Activated CD4-positive, alpha-beta T cell treated with anti-CD3 and anti-CD28 coated beads, Interleukin-10, Interleukin-2, amounts not matched to agents 100 ng/mL and 50 ng/mL, durations not matched to agents 16 hours and 8 hours (primary cell): ENCODE results near the gene BCLAF3.

Experiments used
- DNase-seq: peaks from one replicate; pipeline ENCODE4 v3.0.0-alpha.2; 2020

BCLAF3 gene

DNA sequence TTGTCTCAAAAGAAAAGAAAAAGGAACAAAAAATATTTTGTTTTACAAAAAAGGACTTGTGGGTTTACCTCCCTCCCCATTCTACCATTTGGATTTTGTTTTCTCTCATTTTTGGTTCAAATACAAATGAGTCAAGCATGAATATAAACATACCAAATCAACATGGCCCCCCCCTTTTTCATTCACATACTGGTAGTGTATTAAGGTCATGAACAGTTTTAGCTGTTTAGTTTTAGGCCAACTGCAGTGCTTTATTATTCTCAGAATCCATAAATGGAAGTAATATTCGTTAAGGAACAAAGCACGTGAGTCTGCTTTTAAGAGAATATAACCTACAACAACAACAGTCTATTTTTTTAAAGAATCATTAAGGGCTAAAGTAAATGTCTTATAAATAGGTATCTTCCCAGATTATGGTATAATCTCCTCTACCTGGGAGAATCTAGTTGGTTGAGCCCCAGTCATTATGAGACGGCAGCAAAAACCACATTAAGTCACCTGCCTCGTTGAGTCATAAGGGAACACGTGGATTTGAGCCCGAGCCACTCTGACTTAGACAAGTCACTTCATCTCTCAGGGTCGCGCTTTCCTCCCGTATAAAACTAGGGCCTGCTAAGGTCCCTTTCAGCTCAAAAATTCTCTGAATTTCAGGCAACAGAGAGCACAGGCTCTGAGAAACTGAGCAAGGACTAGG, 26.7 kb downstream of the BCLAF3 start:
- DNase-seq = peak; percentile 81

DNA sequence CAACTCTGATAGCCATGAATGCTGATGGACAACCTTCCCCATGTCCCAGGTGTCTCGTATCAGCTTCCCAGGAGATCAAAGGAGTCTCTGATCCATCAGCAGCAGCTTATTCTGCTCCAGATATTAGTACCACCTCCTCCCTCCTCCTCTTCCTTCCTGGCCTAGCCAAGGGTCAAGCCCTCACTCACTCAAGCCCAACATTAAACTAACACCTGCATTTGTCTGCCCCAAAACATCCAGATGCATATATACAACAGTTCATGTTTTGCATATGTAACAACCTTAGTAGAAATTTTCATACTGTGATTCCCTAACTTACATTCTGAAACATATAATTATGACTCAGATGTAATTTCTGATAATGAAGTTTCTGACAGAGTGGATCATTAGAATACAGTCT, 29.9 kb downstream of the BCLAF3 start:
- no peak for DNase-seq

DNA sequence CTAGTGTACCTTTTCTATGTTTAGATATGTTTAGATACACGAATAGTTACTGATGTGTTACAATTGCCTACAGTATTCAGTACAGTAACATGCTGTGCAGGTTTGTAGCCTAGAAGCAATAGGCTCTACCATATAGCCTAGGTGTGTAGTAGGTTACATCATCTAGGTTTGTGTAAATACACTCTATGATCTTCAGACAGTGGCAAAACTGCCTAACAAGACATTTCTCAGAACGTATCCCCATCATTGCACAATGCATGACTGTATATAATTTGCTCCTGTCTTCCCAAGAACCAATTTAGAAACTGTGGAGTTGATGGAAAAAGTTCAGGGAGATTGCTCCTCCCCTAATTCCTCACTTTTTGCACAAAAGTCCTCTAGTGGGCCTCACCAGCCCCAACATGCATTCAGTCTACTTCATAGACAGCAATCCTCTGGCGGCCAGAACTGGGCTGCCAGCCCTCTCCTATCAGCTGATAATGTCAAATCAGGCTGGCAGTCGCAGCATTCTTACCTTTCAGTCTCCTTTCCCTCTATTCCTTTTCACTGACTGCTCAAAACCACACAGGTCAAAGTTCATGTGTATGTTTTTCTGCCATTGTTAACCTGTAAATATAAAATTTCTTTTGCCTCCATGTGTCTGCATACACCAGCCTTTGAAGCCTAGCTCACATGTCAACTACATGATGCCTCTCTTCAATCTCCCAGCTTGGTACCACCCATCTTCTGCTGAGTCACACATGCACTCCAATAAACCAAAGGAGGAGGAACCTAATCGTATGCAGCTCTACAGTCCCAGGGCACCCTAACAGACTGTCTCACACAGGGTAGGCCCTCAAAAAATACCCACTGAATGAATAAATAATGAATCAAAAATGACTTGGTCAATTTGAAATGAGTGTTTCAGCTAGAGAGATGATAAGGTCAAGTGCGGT, 32.0 kb downstream of the BCLAF3 start:
- no peak for DNase-seq

DNA sequence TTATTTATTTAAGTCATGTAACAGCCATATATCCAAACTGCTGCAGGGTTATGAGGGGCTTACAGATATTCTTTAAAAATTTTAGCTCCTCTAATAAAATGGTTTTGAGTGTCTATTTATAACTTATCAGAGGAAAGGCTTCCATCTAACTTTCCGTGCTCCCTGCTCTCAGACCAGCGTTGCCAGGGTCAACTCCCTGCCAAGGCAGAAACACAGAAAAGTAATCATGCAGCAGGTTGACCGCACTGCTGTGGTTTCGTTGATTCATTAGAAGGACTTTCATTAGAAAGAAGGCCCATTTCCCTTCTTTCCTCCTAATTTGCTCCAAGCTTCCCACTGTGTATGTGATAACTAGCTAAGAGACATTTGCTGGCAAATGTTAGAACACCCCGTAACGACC, 33.9 kb downstream of the BCLAF3 start:
- no peak for DNase-seq

DNA sequence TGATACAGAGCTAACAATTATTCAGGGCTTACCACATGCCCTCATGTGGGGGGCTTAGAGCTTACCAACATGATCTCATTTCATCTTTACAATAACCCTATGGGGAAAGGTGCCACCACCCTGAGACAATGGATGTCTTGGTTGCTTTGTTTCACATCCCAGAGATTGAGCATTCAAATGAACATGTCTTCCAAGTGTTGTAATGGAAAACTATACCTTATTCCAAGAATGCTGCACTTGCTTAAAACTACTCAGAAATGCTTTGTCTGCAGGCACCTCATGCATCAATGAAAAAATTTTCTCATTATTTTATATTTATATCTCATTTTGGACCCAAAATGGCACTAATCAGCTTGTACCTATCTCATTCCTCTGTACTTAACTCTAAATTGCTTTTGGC, 34.6 kb downstream of the BCLAF3 start:
- DNase-seq = no peak

DNA sequence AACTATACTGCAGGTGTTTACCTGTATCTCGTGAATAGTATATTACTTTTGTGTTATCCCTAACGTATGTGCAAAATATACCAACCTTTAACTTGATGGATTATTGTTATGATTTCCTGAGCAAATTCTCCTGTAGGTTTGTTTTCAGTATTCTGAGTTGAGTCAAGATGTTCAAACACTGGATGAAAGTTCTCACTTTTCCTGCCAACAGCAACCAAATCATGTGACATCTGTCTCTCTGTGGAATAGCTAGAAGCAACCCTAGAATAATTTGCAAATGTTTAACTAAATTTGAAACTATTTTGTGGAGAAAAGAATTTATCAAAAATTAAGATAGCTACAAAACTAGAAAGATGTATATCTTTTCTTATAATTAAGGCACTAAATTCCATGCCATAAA, 35.6 kb downstream of the BCLAF3 start:
- DNase-seq = no peak

DNA sequence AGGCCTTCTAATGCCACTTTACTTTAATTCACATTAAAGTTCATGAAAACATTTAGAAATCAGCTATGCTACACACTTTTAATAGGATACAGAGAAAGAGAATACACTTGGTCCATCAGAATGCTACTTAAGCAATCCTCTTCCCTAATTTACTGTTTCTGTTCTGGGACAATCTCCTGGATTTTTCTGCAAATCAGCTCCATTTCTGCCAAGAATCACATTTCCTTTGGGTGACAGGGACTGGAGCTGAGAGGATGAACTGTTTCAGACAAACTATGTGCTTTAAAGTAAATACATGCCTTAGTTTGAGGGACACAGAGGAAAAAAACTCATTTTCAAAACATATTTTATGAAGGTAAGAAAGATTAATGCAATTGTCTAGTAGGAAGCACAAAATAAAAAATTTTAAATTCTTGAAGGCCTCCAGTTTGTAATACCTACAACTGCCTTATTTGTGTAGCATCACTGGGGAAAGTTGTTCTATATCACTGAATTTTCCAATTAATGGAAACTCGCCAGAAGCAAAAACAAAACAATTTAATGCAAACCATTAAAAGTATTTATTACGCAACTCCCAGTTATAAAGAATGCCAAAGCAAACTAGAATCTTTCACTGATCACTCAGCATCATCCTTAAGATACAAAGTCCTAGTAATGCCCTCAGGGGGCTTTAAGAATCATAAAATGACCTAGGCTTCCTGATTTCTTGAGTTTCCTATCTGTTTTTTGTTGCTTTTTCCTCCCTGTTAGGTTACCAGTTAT, 36.3 kb downstream of the BCLAF3 start:
- no peak for DNase-seq

DNA sequence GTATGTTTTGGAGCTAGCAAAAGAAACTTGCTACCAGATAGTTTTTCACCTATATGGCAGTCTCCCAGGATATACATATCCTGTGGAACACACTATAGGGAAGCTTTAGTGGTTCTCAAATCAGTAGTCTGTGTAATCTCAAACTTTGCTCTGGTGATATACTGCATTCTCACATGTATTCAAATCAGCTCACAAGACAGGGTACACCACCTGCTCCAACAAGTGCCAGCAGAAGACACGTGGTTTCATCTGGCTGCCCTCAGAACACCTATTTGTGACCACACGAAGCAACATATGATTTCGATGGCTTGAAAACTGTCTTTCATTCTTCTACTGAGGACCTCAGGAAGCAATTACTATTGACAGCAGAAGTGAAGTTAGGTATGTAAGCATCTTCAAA, 37.7 kb downstream of the BCLAF3 start:
- no peak for DNase-seq

DNA sequence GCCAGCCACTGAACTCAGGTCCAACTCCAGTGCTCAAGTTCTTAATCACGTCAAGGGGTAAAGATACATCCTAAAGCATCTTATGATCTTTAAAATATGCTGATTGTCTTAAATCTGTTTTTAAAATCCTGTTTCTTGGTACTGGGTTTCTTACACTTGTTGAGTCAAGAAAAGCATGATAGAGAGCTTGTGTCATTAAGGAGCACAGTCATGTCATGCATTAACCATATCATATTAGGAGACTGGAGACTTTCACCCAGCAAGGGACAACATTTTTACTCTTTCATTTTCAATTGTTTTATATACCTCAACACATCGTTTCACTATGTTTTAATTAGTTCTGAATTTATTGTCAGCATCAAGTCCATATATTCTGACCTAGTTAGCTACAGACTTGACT, 41.5 kb downstream of the BCLAF3 start:
- no peak for DNase-seq

DNA sequence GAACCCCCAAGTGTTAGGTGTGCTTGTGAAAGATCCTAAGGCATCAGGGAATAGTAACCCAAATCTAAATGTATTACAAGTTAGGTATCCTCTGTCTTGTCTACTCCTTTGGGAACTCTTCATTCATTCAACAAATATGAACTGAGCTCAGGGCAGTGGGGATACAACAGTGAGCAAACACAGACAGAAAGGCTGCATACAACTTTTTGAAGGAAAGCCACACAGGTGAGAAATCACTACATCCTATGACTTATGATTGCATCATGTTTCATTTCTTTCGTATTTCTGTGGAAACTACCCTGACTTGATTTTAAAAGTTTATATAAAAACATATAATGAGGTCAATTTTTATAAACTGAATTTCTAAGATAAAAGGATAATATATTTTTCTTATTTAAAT, 43.2 kb downstream of the BCLAF3 start:
- DNase-seq = no peak
